SK-N-SH treated with all-trans-retinoic acid at 6 μM for 48 hours (cell line): ENCODE measurements around the gene BABAM2.

Experiments
- CREB5 ChIP-seq: fragments of 250-450 bp; sonication (Bioruptor Pico); IDR thresholded peaks from 2 replicates; pipeline ENCODE4 v1.5.1; 2020; ENCODE audit warnings: low read depth, mild to moderate bottlenecking, moderate library complexity
- CSDC2 ChIP-seq: fragments of 250-450 bp; sonication (Bioruptor Pico); IDR thresholded peaks from 2 replicates; pipeline ENCODE4 v1.5.0; 2020; ENCODE audit warnings: mild to moderate bottlenecking, moderate library complexity
- CSRNP3 ChIP-seq: fragments of 250-450 bp; sonication (Bioruptor Pico); IDR thresholded peaks from 2 replicates; pipeline ENCODE4 v1.5.1; 2021; ENCODE audit warnings: mild to moderate bottlenecking, moderate library complexity
- ISL1 ChIP-seq: fragments of 250-450 bp; sonication (Bioruptor Pico); IDR thresholded peaks from 2 replicates; pipeline ENCODE4 v2.1.2; 2022; ENCODE audit warnings: mild to moderate bottlenecking, moderate library complexity
- PATZ1 ChIP-seq: fragments of 250-450 bp; sonication (Bioruptor Pico); IDR thresholded peaks from 2 replicates; pipeline ENCODE4 v1.8.0; 2020; ENCODE audit warnings: mild to moderate bottlenecking, moderate library complexity, borderline replicate concordance
- RARB ChIP-seq: fragments of 250-450 bp; sonication (Bioruptor Pico); IDR thresholded peaks from 2 replicates; pipeline ENCODE4 v1.8.0; 2021; ENCODE audit warnings: mild to moderate bottlenecking, moderate library complexity
- SNAI2 ChIP-seq: fragments of 250-450 bp; sonication (Bioruptor Pico); IDR thresholded peaks from 2 replicates; pipeline ENCODE4 v1.5.0; 2020; ENCODE audit warnings: mild to moderate bottlenecking, moderate library complexity
- TCF4 ChIP-seq: fragments of 250-450 bp; sonication (Bioruptor Pico); IDR thresholded peaks from 2 replicates; pipeline ENCODE4 v1.8.0; 2021; ENCODE audit warnings: mild to moderate bottlenecking, moderate library complexity, borderline replicate concordance
- ZC3H10 ChIP-seq: fragments of 250-450 bp; sonication (Bioruptor Pico); IDR thresholded peaks from 2 replicates; pipeline ENCODE4 v1.5.1; 2021; ENCODE audit warnings: mild to moderate bottlenecking, moderate library complexity
- ZFP3 ChIP-seq: fragments of 250-450 bp; sonication (Bioruptor Pico); IDR thresholded peaks from 2 replicates; pipeline ENCODE4 v1.5.0; 2020; ENCODE audit warnings: mild to moderate bottlenecking, moderate library complexity
- ZNF70 ChIP-seq: fragments of 450-650 bp; formaldehyde crosslinking; IDR thresholded peaks from 2 replicates; pipeline ENCODE4 v1.5.0; 2020; ENCODE audit warnings: mild to moderate bottlenecking, moderate library complexity

- no peak for TF ChIP-seq ZNF70
- TF ChIP-seq ZFP3 (CRISPR knock-in tag) = no peak
- TF ChIP-seq CREB5 = no peak
- TF ChIP-seq CSDC2 (CRISPR knock-in tag) = no peak
- TF ChIP-seq TCF4 = no peak
- no peak for TF ChIP-seq RARB (CRISPR knock-in tag)
- no peak for TF ChIP-seq CSRNP3 (CRISPR knock-in tag)
- TF ChIP-seq SNAI2 = no peak
- TF ChIP-seq ISL1 (CRISPR knock-in tag) = no peak
- no peak for TF ChIP-seq ZC3H10 (CRISPR knock-in tag)
- no peak for TF ChIP-seq PATZ1 (CRISPR knock-in tag)
Measured at GRCh38 chr2:28252311-28252710, 361.8 kb downstream of the BABAM2 start.
